CD8-positive, alpha-beta memory T cell (primary cell): ENCODE results near the gene KCNMA1. TPM values are rescaled to one million over a fixed set of nuclear protein-coding genes. Genes with fewer than 3 reads are reported as not detected.
A peak's percentile ranks its signal among the peaks of the same experiment; 100 is the strongest.
"Not testable (repeated sequence)": the region's sequence is repeated elsewhere in the genome, so short reads cannot be mapped to it uniquely, and the experiment has no call there.

Experiments
- CTCF ChIA-PET: fragments of 350-600 bp; sonication (Branson Sonifier 250); formaldehyde crosslinking; loops from one replicate; lab custom pipeline; 2021; ENCODE audit warnings: antibody characterized with exemption; lab: Charles Lee
- POLR2A ChIA-PET: fragments of 350-600 bp; sonication (Branson Sonifier 250); formaldehyde crosslinking; loops from one replicate; lab custom pipeline; 2021; ENCODE audit warnings: antibody characterized with exemption; lab: Charles Lee
- DNase-seq, 5 donors: peaks; one replicate each; pipeline versions ENCODE4 v3.0.0 to v3.0.0-alpha.2; 2020 to 2022; ENCODE audit warnings: mixed read lengths in 1 of 5
- H3K27ac ChIP-seq: one replicate; pipeline ENCODE4 v1.7.0; 2013; ENCODE audit warnings: low read depth, mild to moderate bottlenecking, low read length, moderate library complexity
- H3K27me3 ChIP-seq: 2 replicates; pipeline ENCODE4 v1.7.0; 2013; ENCODE audit warnings: low read length, mild to moderate bottlenecking; ENCODE audit not compliant: insufficient read depth, poor library complexity, severe bottlenecking
- H3K36me3 ChIP-seq: 2 replicates; pipeline ENCODE4 v1.7.0; 2013; ENCODE audit warnings: mild to moderate bottlenecking, low read length, moderate library complexity; ENCODE audit not compliant: insufficient read depth
- H3K4me1 ChIP-seq: 2 replicates; pipeline ENCODE4 v1.7.0; 2013; ENCODE audit warnings: mild to moderate bottlenecking, low read length, moderate library complexity; ENCODE audit not compliant: insufficient read depth
- H3K4me3 ChIP-seq: 2 replicates; pipeline ENCODE4 v1.7.0; 2013; ENCODE audit warnings: mild to moderate bottlenecking, low read length
- H3K9me3 ChIP-seq: 2 replicates; pipeline ENCODE4 v1.7.0; 2013; ENCODE audit warnings: mild to moderate bottlenecking, low read length
- H3K27ac Mint-ChIP-seq, 8 donors: one replicate each; pipeline ENCODE4 v1.8.0; 2020 to 2021; ENCODE audit warnings: mixed read lengths in 8 of 8, mild to moderate bottlenecking in 6 of 8, inconsistent platforms in 3 of 8, moderate library complexity in 3 of 8
- H3K27me3 Mint-ChIP-seq, 2 donors: one replicate each; pipeline ENCODE4 v1.8.0; 2020 to 2021; ENCODE audit warnings: mixed read lengths in 2 of 2, mild to moderate bottlenecking in 1 of 2, moderate library complexity in 1 of 2
- H3K36me3 Mint-ChIP-seq, 3 donors: one replicate each; pipeline ENCODE4 v1.8.0; 2020 to 2021; ENCODE audit warnings: mixed read lengths in 3 of 3, inconsistent platforms in 1 of 3, mild to moderate bottlenecking in 1 of 3
- H3K4me1 Mint-ChIP-seq, 3 donors: one replicate each; pipeline ENCODE4 v1.8.0; 2020 to 2021; ENCODE audit warnings: mixed read lengths in 3 of 3, inconsistent platforms in 1 of 3, mild to moderate bottlenecking in 1 of 3
- H3K4me3 Mint-ChIP-seq, 7 donors: one replicate each; pipeline ENCODE4 v1.8.0; 2020 to 2021; ENCODE audit warnings: mixed read lengths in 7 of 7, mild to moderate bottlenecking in 6 of 7, moderate library complexity in 4 of 7, inconsistent platforms in 2 of 7
- H3K9me3 Mint-ChIP-seq, 5 donors: one replicate each; pipeline ENCODE4 v1.8.0; 2020 to 2022; ENCODE audit warnings: mixed read lengths in 5 of 5, mild to moderate bottlenecking in 3 of 5, moderate library complexity in 2 of 5, inconsistent platforms in 1 of 5
- polyA plus RNA-seq: library from polyadenylated mRNA; unstranded; fragments of 300-500 nt; fragmentation: Illumina TruSeq; gene quantifications from one replicate; pipeline ENCODE4 v1.2.3, GENCODE V29; 2021
- total RNA-seq, 2 experiments: library from RNA; stranded (reverse); gene quantifications; one replicate each; pipeline ENCODE4 v1.2.3, GENCODE V29; 2021

Gene KCNMA1
- total and polyA plus RNA-seq, 3 experiments from 2014 or later: 0.20 to 0.31 TPM; not detected in 1

- H3K4me3 ChIP-seq, H3K9me3 Mint-ChIP-seq, POLR2A ChIA-PET, H3K9me3 ChIP-seq, H3K36me3 ChIP-seq, H3K4me1 ChIP-seq, H3K27ac Mint-ChIP-seq, DNase-seq, H3K27me3 ChIP-seq, H3K27ac ChIP-seq, H3K36me3 Mint-ChIP-seq, H3K4me3 Mint-ChIP-seq, CTCF ChIA-PET, H3K4me1 Mint-ChIP-seq: not testable (repeated sequence)
- peaks cover 9 to 14% of the 10 kb centered on the region in 2 donors for H3K27me3 Mint-ChIP-seq
Observed at GRCh38 chr10:77519791-77520190, 117.8 kb downstream of the KCNMA1 start.

- H3K36me3 Mint-ChIP-seq: no peaks in the 10 kb centered on the region
- no peak overlapping the region for H3K27ac Mint-ChIP-seq
- Histone ChIP-seq H3K27me3 (no peaks in the 10 kb centered on the region), H3K27ac (no peak overlapping the region), H3K4me3 (no peak overlapping the region), H3K36me3 (no peaks in the 10 kb centered on the region), H3K9me3 (no peaks in the 10 kb centered on the region), H3K4me1 (no peaks in the 10 kb centered on the region)
- H3K27me3 Mint-ChIP-seq: peaks cover 8 to 14% of the 10 kb centered on the region in 2 donors
- H3K9me3 Mint-ChIP-seq: peaks cover 0 to 2% (median 0%) of the 10 kb centered on the region in 5 donors
- DNase-seq: no peak
- CTCF ChIA-PET: no interaction called here
- H3K4me1 Mint-ChIP-seq: no peaks in the 10 kb centered on the region
- POLR2A ChIA-PET: no interaction called here
- H3K4me3 Mint-ChIP-seq: no peak overlapping the region
Observed at GRCh38 chr10:77518910-77519274, 118.7 kb downstream of the KCNMA1 start.

- H3K27me3 ChIP-seq: no peaks in the 10 kb centered on the region
- H3K4me1 ChIP-seq: no peaks in the 10 kb centered on the region
- CTCF ChIA-PET: no interaction called here
- Mint-ChIP-seq H3K4me3 (no peak overlapping the region), H3K27ac (no peak overlapping the region), H3K36me3 (no peaks in the 10 kb centered on the region), H3K4me1 (no peaks in the 10 kb centered on the region), H3K27me3 (peaks cover 8 to 17% of the 10 kb centered on the region in 2 donors), H3K9me3 (peaks cover 0 to 2% (median 0%) of the 10 kb centered on the region in 5 donors)
- H3K9me3 ChIP-seq: no peaks in the 10 kb centered on the region
- no peaks in the 10 kb centered on the region for H3K36me3 ChIP-seq
- POLR2A ChIA-PET: no interaction called here
- no peak for DNase-seq
- no peak overlapping the region for H3K4me3 ChIP-seq
- no peak overlapping the region for H3K27ac ChIP-seq
Observed at GRCh38 chr10:77518241-77518909, 119.2 kb downstream of the KCNMA1 start.

GRCh38 chr10:77516575-77516974 lies 121.0 kb downstream of the KCNMA1 start:
- no peak overlapping the region for H3K27ac Mint-ChIP-seq
- Histone ChIP-seq H3K9me3 (no peaks in the 10 kb centered on the region), H3K4me1 (no peaks in the 10 kb centered on the region), H3K27me3 (no peaks in the 10 kb centered on the region), H3K4me3 (no peak overlapping the region), H3K27ac (no peak overlapping the region), H3K36me3 (no peaks in the 10 kb centered on the region)
- no peak overlapping the region for H3K4me3 Mint-ChIP-seq
- DNase-seq: no peak
- H3K36me3 Mint-ChIP-seq: no peaks in the 10 kb centered on the region
- peaks cover 0 to 2% (median 0%) of the 10 kb centered on the region in 5 donors for H3K9me3 Mint-ChIP-seq
- no peaks in the 10 kb centered on the region for H3K4me1 Mint-ChIP-seq
- ChIA-PET POLR2A (no interaction called here), CTCF (no interaction called here)
- peaks cover 9 to 20% of the 10 kb centered on the region in 2 donors for H3K27me3 Mint-ChIP-seq

- H3K4me1 Mint-ChIP-seq: no peaks in the 10 kb centered on the region
- no peak overlapping the region for H3K4me3 Mint-ChIP-seq
- H3K27me3 Mint-ChIP-seq: peaks cover 6 to 26% of the 10 kb centered on the region in 2 donors
- Histone ChIP-seq H3K27ac (no peak overlapping the region), H3K4me3 (no peak overlapping the region), H3K9me3 (no peaks in the 10 kb centered on the region), H3K36me3 (no peaks in the 10 kb centered on the region), H3K4me1 (no peaks in the 10 kb centered on the region), H3K27me3 (no peaks in the 10 kb centered on the region)
- no peak for DNase-seq
- H3K27ac Mint-ChIP-seq: no peak overlapping the region
- H3K9me3 Mint-ChIP-seq: peaks cover 0 to 2% (median 0%) of the 10 kb centered on the region in 5 donors
- ChIA-PET POLR2A (no interaction called here), CTCF (no interaction called here)
- no peaks in the 10 kb centered on the region for H3K36me3 Mint-ChIP-seq
Observed at GRCh38 chr10:77514870-77515269, 122.7 kb downstream of the KCNMA1 start.

GRCh38 chr10:77513781-77514331 lies 123.8 kb downstream of the KCNMA1 start:
- no peak for DNase-seq
- H3K4me1 ChIP-seq: no peaks in the 10 kb centered on the region
- H3K4me1 Mint-ChIP-seq: no peaks in the 10 kb centered on the region
- no peaks in the 10 kb centered on the region for H3K36me3 Mint-ChIP-seq
- H3K27me3 ChIP-seq: no peaks in the 10 kb centered on the region
- ChIA-PET CTCF (no interaction called here), POLR2A (no interaction called here)
- H3K27me3 Mint-ChIP-seq: peaks cover 6 to 31% of the 10 kb centered on the region in 2 donors
- no peaks in the 10 kb centered on the region for H3K9me3 ChIP-seq
- H3K27ac Mint-ChIP-seq: no peak overlapping the region
- peaks cover 0 to 2% (median 0%) of the 10 kb centered on the region in 5 donors for H3K9me3 Mint-ChIP-seq
- no peak overlapping the region for H3K27ac ChIP-seq
- no peak overlapping the region for H3K4me3 Mint-ChIP-seq
- H3K4me3 ChIP-seq: no peak overlapping the region
- H3K36me3 ChIP-seq: no peaks in the 10 kb centered on the region

GRCh38 chr10:77513220-77513619 lies 124.4 kb downstream of the KCNMA1 start:
- DNase-seq: no peak
- no peaks in the 10 kb centered on the region for H3K27me3 ChIP-seq
- H3K4me3 Mint-ChIP-seq: no peak overlapping the region
- no peaks in the 10 kb centered on the region for H3K9me3 ChIP-seq
- H3K4me1 Mint-ChIP-seq: no peaks in the 10 kb centered on the region
- ChIA-PET POLR2A (no interaction called here), CTCF (no interaction called here)
- H3K4me1 ChIP-seq: no peaks in the 10 kb centered on the region
- H3K27ac Mint-ChIP-seq: no peak overlapping the region
- H3K36me3 Mint-ChIP-seq: no peaks in the 10 kb centered on the region
- H3K9me3 Mint-ChIP-seq: peaks cover 0 to 2% (median 0%) of the 10 kb centered on the region in 5 donors
- no peak overlapping the region for H3K4me3 ChIP-seq
- no peak overlapping the region for H3K27ac ChIP-seq
- H3K27me3 Mint-ChIP-seq: peaks cover 6 to 35% of the 10 kb centered on the region in 2 donors
- no peaks in the 10 kb centered on the region for H3K36me3 ChIP-seq

GRCh38 chr10:77512219-77512578 lies 125.4 kb downstream of the KCNMA1 start:
- CTCF ChIA-PET: no interaction called here
- H3K4me3 ChIP-seq: no peak overlapping the region
- Mint-ChIP-seq H3K27me3 (peaks cover 6 to 38% of the 10 kb centered on the region in 2 donors), H3K36me3 (no peaks in the 10 kb centered on the region), H3K9me3 (peaks cover 0 to 2% (median 0%) of the 10 kb centered on the region in 5 donors), H3K27ac (peak overlapping the region in 1 of 8 donors; percentile 77), H3K4me3 (no peak overlapping the region), H3K4me1 (no peaks in the 10 kb centered on the region)
- H3K27me3 ChIP-seq: no peaks in the 10 kb centered on the region
- DNase-seq: no peak
- H3K9me3 ChIP-seq: no peaks in the 10 kb centered on the region
- H3K4me1 ChIP-seq: no peaks in the 10 kb centered on the region
- no peaks in the 10 kb centered on the region for H3K36me3 ChIP-seq
- POLR2A ChIA-PET: no interaction called here
- H3K27ac ChIP-seq: no peak overlapping the region
